GM21447 (cell line): Measurements from ENCODE around the gene D2HGDH.
A peak's percentile ranks its signal among the peaks of the same experiment; 100 is the strongest.

Experiments used
- ATAC-seq: cut with Tn5 transposase; IDR thresholded peaks from one replicate; pipeline ENCODE4 v1.9.1; 2021; ENCODE audit not compliant: unreplicated experiment

Gene D2HGDH

DNA sequence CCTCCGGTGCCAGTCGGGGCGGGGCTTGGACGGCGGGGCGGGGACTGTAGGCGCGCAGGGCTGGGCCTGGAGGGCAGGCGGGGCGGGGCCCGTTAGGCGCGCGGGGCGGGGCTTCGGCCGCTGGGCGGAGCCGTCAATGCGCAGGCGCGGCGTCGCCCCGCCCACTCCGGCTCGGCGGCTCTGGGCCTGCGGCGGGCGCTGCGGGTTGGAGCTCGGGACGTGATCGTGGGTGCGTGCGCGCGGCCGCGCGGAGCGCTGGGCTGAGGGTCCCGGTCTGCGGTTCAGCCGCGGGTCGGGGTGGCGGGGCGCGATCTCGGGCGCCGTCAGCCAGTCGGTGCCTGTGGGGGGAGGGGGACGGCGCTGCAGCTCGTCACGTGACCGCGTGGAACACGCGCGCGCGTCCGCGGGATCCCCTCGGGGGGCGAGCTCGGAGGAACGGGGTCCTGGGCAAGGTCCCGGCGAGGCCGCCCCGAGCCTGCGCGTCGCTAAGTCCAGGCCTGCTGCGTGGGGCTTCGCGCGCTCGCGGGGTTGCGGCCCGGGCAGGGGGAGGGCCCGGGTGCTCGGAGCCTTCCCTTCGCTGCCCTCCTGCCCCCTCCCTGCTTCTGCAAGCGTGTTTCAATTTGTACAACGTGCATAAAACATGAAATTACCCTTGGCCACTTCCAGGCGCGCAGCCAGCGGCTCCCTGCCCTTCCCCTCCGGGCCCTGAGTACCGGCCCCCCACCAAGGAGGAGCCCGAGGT lies at the start of gene D2HGDH:
Gene D2HGDH (plus strand): TSS at position 164 of the 742 bp plus-strand sequence. CDS start 595 bp downstream, outside the sequence.
- ATAC-seq: peak; percentile 83

DNA sequence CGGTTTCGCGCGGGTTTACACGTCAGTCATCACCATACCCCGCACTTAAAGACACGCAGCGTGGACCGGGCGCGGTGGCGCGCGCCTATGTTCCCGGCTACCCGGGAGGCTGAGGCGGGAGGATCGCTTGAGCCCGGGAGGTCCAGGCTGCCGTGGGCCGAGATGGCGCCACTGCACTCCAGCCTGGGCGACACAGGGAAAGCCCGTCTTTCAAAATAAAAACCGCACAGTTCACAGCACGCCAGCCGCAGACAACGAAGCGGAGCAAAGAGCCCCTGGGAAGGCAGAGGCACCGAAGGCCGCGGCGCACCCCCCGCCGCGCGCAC lies 48.1 kb upstream of the D2HGDH start:
- ATAC-seq: peak; percentile 21

DNA sequence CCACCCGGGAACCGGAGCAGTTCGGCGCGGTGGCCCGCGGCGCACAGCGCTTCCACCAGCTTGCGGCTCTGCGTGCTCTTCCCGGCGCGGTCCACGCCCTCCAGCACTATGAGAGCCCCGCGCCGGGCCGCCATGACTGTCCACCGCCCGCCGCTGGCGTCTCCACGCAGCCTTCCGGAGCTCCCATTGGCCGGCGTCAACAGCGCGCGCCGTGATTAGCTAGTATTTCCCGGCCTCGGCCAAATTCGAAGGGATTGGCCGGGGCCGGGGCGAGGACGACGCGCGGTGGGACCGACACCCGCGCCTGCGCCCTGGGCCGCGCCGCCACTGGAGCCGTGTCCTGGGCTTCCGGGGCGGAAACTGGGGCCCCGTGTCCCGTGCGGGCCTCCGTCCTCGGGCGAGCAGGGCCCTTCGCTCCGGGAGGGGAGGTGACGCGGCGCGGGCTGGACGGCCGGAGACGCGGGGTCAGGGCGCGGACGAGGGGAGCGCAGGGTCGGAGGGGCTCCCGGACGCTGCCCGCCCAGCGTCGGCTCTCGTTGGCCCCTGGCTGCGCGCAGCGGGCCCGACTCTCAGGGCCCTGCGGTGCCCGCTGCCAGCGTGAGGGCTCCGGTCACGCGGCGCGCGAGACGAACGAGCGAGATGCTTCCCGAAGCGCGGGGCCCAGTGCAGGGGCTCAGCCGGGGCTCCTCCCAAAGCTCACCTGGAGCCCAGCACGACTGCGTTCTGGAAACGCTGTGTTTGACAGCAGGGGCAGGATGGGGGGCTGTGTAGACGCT lies 47.6 kb upstream of the D2HGDH start, which contains the start of gene DTYMK:
Gene DTYMK (minus strand): TSS at position 166 of the 776 bp plus-strand sequence. CDS start 32 bp downstream, at position 134.
- peak; percentile 91 for ATAC-seq

GRCh38 chr2:241689306-241689705 lies 45.1 kb upstream of the D2HGDH start:
- ATAC-seq: no peak

DNA sequence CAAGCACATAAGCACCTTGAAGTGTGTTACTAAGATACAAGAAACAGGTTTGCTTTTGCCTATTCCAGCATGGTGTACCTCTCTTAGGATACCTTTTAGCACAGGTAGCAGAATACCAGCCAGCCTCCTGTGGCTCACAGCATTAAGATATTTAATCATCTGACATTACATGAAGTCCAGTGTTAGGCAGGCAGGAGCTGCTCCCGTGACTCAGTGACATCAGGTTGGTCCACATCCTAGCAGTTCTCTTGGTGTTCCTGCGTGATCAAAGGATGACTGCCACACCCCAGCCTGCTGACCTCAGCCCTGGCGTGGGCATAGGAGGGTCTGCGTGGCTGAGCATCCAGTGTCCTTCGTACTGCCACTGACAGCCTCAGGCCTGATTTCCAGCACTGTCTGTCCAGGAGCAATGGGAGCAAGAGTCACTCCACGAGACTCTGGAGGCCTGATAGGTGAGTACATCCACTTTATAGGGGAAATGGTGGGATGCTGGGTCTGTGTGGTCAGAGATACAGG lies 44.2 kb upstream of the D2HGDH start:
- no peak for ATAC-seq

DNA sequence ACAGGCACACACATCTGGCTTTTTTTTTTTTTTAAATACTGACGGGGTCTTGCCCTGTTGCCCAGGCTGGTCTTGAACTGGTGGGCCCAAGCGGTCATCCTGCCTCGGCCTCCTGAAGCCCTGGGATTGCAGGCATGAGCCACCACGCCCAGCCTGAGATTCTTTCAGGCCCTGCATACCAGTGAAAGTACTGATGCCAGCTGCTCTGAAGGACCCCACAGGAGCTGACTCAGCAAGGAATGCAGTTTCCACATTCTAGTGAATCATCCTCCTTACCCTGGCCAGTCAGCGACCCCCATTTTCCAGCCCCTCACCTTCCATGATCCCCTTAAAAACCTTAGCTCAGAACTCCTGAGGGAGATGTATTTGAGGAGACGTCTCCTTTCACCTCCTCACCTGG lies 42.0 kb upstream of the D2HGDH start:
- no peak for ATAC-seq

GRCh38 chr2:241695651-241696050 lies 38.8 kb upstream of the D2HGDH start:
- no peak for ATAC-seq

DNA sequence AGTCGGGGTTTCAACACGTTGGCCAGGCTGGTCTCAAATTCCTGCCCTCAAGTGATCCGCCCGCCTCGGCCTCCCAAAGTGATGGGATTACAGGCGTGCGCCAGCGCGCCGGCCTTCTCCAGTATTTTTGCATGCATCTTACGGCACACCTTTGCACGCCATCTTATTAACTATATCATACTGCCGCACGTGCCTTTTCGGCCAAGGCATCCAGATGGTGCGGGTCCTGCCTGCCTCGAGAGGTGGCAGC lies 33.4 kb upstream of the D2HGDH start:
- ATAC-seq: no peak

GRCh38 chr2:241701399-241702154 lies 32.9 kb upstream of the D2HGDH start, which contains the start of gene ING5:
Gene ING5, plus strand, starts transcription at chr2:241702039. Its CDS starts 27 bp downstream, at chr2:241702066.
- ATAC-seq: peak; percentile 53

GRCh38 chr2:241702155-241703031 lies 32.0 kb upstream of the D2HGDH start:
- ATAC-seq: peak; percentile 69

DNA sequence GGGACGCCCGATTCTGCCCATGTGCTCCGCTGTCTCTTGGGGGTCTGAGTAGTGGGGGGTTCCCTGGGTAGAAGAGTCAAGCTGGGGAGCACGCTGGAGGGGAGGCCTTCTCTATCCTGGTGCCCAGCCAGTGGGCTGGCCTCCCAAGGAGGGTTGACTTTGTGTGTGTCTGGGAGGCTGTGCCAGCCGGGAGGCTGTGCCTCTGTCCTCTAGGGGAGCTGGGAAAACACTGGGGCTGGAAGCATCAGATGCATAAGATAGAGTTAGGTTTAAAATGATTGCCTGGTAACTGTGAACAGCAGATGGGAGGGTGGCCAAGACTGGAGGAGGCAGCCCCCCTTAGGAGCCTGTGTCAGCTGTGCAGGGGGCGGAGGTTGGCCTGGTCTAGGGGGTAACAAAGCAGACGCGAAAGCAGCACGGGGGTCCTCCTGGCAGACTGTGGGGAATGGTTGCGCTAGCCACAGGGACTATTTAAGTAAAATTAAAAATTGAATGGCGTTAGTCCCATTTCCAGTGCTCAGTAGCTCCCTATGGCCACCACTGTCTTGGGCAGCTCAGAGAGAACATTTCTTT lies 31.3 kb upstream of the D2HGDH start:
- ATAC-seq: peak; percentile 1

DNA sequence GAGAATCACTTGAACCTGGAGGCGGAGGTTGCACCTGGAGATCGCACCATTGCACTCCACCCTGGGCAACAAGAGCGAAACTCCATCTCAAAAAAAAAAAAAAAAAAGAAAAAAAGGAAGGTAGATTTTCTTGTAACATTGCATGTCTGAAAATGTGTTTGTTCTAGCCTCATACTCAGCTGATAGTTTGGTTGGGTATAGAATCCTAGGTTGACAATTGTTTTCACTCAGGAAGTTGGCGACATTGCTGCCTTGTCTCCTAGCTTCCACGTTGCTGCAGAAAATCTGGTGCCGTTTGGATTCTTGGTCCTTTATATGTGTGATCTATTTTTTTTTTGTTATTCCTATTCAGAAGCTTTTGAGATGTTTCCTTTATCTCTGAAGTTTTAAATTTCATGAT lies 27.9 kb upstream of the D2HGDH start:
- ATAC-seq: no peak

DNA sequence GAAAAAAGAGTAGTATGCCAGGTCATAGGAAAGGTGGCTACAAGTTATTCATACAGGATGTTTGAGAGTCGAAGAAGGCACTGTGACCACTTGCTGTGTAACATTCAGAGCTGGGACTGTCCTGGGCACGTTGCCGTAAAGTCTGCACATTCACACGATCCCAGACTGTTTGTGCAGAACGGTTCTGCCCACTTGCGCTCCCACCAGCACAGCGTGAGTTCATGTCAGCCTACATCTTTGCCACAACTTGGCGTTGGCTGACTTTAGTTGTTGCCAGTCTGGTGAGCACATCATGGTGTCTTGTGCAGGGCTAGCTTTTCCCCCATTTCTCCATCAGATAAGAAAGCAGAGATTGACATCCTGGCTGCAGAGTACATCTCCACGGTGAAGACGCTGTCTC lies 25.6 kb upstream of the D2HGDH start:
- ATAC-seq: no peak

DNA sequence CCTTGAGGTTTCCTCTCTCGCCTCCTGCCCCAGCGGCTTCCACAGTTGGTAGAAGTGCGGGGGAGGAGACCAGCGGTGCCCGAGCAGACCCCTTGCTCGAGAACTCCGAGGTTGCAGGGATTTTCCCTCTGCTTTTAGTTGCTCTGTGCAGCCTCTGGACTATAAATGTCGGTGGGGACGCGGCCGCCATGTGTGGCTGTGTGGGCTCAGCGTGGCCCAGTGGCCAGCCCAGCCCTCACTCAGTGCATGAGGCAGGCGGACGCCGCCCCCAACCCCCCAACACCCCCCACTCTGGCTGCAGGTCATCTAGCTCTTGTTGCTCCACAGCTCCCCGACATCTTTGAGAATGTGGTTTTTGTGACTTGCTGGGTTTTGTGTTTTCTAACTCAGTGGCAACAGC lies 15.3 kb upstream of the D2HGDH start:
- no peak for ATAC-seq

DNA sequence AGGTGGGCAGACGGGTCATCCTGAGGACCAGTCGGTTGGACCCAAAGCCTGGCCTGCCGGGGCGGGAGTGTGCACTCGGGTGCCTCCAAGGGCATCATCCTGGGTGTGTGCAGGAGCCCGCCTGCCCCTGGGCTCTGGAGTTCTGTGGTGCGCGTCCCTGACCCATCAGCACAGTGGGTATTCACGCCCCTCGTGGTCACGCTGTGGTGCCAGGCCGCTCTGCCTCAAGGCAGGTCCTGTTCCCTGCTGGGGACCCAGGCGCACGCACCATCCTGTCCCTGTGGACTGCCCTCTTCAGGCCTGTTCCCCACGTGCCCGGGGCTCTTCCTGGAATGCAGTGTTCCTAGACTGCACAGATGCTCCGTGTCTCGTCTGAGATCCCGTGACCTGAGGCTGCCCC lies 14.3 kb upstream of the D2HGDH start:
- no peak for ATAC-seq

GRCh38 chr2:241720560-241720959 lies 13.9 kb upstream of the D2HGDH start:
- no peak for ATAC-seq

DNA sequence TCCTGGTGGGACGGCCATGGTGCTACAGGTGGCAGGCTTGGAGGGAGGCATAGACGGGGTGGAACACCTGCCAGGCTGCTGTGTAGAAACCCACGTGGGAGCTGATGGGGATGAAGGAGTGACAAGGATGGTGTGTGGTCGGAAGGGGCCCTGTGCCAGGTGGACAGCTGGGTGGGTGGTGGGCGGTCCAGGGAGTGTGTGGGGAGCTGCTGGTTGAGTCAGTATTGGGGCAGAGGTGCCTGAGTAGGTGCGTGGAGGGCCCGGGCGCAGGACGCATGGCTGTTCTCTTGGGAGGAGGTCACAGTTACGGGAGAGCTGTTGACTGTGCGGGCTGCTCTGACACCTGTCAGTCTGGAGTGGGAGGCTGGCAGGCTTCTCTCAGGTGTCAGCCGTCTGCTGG lies 12.6 kb upstream of the D2HGDH start:
- no peak for ATAC-seq

- ATAC-seq: no peak
Measured at GRCh38 chr2:241722896-241723454, 11.5 kb upstream of the D2HGDH start.

DNA sequence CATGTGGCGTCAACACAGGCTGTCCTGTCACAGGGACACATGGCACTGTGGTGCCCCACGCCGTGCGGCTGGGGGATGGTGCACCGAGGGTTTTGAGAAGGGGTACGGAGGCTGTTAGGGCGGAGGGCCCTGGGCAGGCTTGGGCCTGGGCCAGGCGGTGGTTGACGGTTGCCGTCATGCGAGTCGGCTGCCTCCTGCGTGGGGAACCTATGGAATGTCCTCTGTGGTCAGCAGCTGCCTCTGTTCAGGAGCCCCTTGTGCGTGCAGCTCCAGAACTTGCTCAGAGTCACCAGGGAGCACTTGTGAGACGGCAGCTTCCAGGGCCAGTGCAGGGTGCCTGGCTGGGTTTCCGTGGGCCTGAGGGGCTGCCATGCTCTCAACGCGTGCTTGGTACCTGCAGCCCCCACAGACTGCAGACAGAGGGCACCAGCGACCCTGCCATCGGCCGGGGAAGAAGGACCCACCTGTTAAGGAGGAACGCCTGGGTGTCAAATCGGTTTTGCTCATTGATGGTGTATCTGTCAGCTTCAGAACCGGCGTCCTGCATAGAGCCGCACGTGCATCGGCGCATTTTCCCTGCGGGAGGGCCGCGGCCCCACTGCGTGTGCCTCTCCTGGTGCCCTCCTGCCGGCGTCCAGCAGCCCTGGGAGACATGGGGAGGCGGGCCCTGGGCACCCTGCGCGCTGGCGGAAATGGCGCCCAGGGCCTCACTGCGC lies 10.0 kb upstream of the D2HGDH start:
- no peak for ATAC-seq
